Measurements from ENCODE around the gene FBXO41. TPM values are rescaled to one million over a fixed set of nuclear protein-coding genes. Genes with fewer than 3 reads are reported as not detected.

Gene FBXO41
- total and polyA plus RNA-seq, 10 of the 15 experiments (the other 5 are each of a cell fraction or from before 2014, with no cell fraction given), result 1.9 to 38.9 (median 11.3) TPM

DNA sequence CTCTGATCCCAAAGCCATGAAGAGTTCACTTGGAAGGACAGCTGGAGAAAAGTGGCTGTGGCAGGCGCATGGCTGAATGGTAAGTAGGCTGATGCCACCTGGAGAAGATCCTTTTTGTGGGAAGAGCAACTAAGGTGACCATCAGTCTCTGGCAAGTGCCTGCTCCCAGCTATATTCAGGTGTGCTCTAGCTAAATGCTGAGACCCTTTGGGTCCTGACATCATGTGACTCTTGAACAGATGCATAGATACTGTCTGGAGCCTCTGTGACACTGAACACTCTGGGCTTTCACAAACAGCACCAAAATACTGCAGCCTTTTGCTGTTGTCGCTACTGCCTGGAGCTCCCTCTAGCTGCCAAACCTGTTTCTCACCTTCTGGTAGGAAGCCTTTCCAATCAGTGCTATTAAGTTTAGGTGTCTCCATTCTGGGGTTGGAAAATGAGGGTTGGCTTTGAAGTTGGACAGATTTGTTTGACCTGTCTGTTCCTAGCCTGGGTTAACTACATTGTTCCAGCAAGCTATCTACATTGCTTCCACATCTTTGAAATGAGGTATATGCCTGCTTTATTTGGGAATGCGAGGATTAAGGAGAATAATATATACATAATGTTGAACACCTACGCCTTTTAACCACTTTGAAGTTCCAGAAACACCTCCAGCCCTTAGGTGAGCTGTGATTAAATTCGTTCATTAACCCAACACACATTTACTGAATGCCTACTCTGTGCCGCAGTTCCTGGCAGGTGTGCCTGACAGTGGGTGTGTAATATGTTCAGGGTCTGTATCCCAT is 6.0 kb upstream of the FBXO41 start (continued):
- TF ChIP-seq, protein P1, sequence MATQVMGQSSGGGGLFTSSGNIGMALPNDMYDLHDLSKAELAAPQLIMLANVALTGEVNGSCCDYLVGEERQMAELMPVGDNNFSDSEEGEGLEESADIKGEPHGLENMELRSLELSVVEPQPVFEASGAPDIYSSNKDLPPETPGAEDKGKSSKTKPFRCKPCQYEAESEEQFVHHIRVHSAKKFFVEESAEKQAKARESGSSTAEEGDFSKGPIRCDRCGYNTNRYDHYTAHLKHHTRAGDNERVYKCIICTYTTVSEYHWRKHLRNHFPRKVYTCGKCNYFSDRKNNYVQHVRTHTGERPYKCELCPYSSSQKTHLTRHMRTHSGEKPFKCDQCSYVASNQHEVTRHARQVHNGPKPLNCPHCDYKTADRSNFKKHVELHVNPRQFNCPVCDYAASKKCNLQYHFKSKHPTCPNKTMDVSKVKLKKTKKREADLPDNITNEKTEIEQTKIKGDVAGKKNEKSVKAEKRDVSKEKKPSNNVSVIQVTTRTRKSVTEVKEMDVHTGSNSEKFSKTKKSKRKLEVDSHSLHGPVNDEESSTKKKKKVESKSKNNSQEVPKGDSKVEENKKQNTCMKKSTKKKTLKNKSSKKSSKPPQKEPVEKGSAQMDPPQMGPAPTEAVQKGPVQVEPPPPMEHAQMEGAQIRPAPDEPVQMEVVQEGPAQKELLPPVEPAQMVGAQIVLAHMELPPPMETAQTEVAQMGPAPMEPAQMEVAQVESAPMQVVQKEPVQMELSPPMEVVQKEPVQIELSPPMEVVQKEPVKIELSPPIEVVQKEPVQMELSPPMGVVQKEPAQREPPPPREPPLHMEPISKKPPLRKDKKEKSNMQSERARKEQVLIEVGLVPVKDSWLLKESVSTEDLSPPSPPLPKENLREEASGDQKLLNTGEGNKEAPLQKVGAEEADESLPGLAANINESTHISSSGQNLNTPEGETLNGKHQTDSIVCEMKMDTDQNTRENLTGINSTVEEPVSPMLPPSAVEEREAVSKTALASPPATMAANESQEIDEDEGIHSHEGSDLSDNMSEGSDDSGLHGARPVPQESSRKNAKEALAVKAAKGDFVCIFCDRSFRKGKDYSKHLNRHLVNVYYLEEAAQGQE (IDR thresholded peaks at IDR 0.05; ENCODE audit: low read depth, low read length), result peak; percentile 30; the same call in 1 of the 2 replicates
- TF ChIP-seq NFIC (IDR thresholded peaks at IDR 0.05; ENCODE audit: low read depth, low read length) (no peak), MEF2B (IDR thresholded peaks at IDR 0.05; ENCODE audit: partially characterized antibody, poor library complexity, severe bottlenecking) (no peak), ZNF274 (IDR thresholded peaks at IDR 0.05; ENCODE audit: insufficient read depth, insufficient read length) (no peak), POLR2AphosphoS5 (IDR thresholded peaks at IDR 0.05; ENCODE audit: low read length) (no peak), ZSCAN29 (IDR thresholded peaks at IDR 0.05) (no peak), CTCF (IDR thresholded peaks at IDR 0.05 in 2 of 3, conservative IDR thresholded peaks at IDR 0.05 in 1 of 3; ENCODE audit: control insufficient read depth in 2 of 3, extremely low read depth in 1 of 3, insufficient read depth in 1 of 3, low read depth in 3 of 3, low read length in 3 of 3) (peak; percentile 73 to 85 (median 79)), TAF1 (IDR thresholded peaks at IDR 0.05; ENCODE audit: borderline replicate concordance, low read depth, low read length) (no peak), ZNF207 (IDR thresholded peaks at IDR 0.05; ENCODE audit: borderline replicate concordance) (no peak), SUZ12 (IDR thresholded peaks at IDR 0.05; ENCODE audit: unreplicated experiment) (no peak), ASH2L (IDR thresholded peaks at IDR 0.05; ENCODE audit: borderline replicate concordance, low read depth) (no peak), ELK1 (IDR thresholded peaks at IDR 0.05; ENCODE audit: low read depth, low read length) (no peak), SMC3 (IDR thresholded peaks at IDR 0.05; ENCODE audit: borderline replicate concordance, low read length) (peak; percentile 39; the same call in 1 of the 2 replicates), HCFC1 (IDR thresholded peaks at IDR 0.05; ENCODE audit: low read length) (no peak), CHD1 (IDR thresholded peaks at IDR 0.05; ENCODE audit: low read depth, low read length) (no peak), WRNIP1 (IDR thresholded peaks at IDR 0.05; ENCODE audit: borderline replicate concordance, low read depth, low read length) (no peak)
- TF ChIP-seq, protein P2, sequence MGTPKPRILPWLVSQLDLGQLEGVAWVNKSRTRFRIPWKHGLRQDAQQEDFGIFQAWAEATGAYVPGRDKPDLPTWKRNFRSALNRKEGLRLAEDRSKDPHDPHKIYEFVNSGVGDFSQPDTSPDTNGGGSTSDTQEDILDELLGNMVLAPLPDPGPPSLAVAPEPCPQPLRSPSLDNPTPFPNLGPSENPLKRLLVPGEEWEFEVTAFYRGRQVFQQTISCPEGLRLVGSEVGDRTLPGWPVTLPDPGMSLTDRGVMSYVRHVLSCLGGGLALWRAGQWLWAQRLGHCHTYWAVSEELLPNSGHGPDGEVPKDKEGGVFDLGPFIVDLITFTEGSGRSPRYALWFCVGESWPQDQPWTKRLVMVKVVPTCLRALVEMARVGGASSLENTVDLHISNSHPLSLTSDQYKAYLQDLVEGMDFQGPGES (IDR thresholded peaks at IDR 0.05), result no peak
- TF ChIP-seq, protein P3, sequence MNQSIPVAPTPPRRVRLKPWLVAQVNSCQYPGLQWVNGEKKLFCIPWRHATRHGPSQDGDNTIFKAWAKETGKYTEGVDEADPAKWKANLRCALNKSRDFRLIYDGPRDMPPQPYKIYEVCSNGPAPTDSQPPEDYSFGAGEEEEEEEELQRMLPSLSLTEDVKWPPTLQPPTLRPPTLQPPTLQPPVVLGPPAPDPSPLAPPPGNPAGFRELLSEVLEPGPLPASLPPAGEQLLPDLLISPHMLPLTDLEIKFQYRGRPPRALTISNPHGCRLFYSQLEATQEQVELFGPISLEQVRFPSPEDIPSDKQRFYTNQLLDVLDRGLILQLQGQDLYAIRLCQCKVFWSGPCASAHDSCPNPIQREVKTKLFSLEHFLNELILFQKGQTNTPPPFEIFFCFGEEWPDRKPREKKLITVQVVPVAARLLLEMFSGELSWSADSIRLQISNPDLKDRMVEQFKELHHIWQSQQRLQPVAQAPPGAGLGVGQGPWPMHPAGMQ (IDR thresholded peaks at IDR 0.05; ENCODE audit: borderline replicate concordance), result no peak

Data from GM12878 (cell line).